ENCODE measurements around the gene ENTREP1. TPM values are rescaled to one million over a fixed set of nuclear protein-coding genes. Genes with fewer than 3 reads are reported as not detected.

ENTREP1 gene
- total and polyA plus RNA-seq, 2 donors (not counting 1 experiment from before 2014, with no cell fraction given) = 0.06 TPM; not detected in 1

GRCh38 chr9:69427286-69427685 lies 102.3 kb downstream of the ENTREP1 start:
- no peak for DNase-seq (ENCODE audit: low read depth in 2 of 2)

GRCh38 chr9:69428017-69428785 lies 103.2 kb downstream of the ENTREP1 start:
- H3K9ac ChIP-seq (ENCODE audit: insufficient read depth, low read length) = no peak overlapping the region
- no peak overlapping the region for H3K27ac ChIP-seq (ENCODE audit: insufficient read depth, low read length)
- no peak for DNase-seq (ENCODE audit: low read depth in 2 of 2)
- no peaks in the 10 kb centered on the region for H3K27me3 ChIP-seq (ENCODE audit: control insufficient read depth, insufficient read depth, low read length)
- H3K4me1 ChIP-seq (ENCODE audit: control insufficient read depth, extremely low read depth, insufficient read depth, low read length) = no peaks in the 10 kb centered on the region
- H3K4me3 ChIP-seq (replicated peaks in 1 of 4; ENCODE audit: control extremely low read depth in 1 of 4, insufficient read depth in 1 of 4, low read depth in 3 of 4, low read length in 4 of 4) = no peak overlapping the region
- no peaks in the 10 kb centered on the region for H4K20me1 ChIP-seq (ENCODE audit: control insufficient read depth, extremely low read depth, insufficient read depth, low read length)
- no peaks in the 10 kb centered on the region for H3K9me3 ChIP-seq (ENCODE audit: control insufficient read depth, insufficient read depth, low read depth, low read length)
- H3K79me2 ChIP-seq (ENCODE audit: control insufficient read depth, insufficient read depth, low read length) = no peaks in the 10 kb centered on the region
- H2AFZ ChIP-seq (ENCODE audit: low read length) = no peak overlapping the region
- no peaks in the 10 kb centered on the region for H3K36me3 ChIP-seq (ENCODE audit: control insufficient read depth, insufficient read depth, low read length)
- no peak overlapping the region for H3K4me2 ChIP-seq (ENCODE audit: extremely low read depth, insufficient read depth, low read length)
- no peak for TF ChIP-seq CTCF (conservative IDR thresholded peaks at IDR 0.05 in 1 of 2, IDR thresholded peaks at IDR 0.05 in 1 of 2; ENCODE audit: low read depth in 1 of 2, low read length in 2 of 2)

More at GRCh38 chr9:69427286-69427685, 102.3 kb downstream of the ENTREP1 start:
- Histone ChIP-seq H3K4me3 (replicated peaks in 1 of 4; ENCODE audit: control extremely low read depth in 1 of 4, insufficient read depth in 1 of 4, low read depth in 3 of 4, low read length in 4 of 4) (no peak overlapping the region), H3K36me3 (ENCODE audit: control insufficient read depth, insufficient read depth, low read length) (no peaks in the 10 kb centered on the region), H3K4me2 (ENCODE audit: extremely low read depth, insufficient read depth, low read length) (no peak overlapping the region), H3K79me2 (ENCODE audit: control insufficient read depth, insufficient read depth, low read length) (no peaks in the 10 kb centered on the region), H3K27ac (ENCODE audit: insufficient read depth, low read length) (no peak overlapping the region), H3K9ac (ENCODE audit: insufficient read depth, low read length) (no peak overlapping the region), H3K9me3 (ENCODE audit: control insufficient read depth, insufficient read depth, low read depth, low read length) (no peaks in the 10 kb centered on the region), H2AFZ (ENCODE audit: low read length) (no peak overlapping the region), H4K20me1 (ENCODE audit: control insufficient read depth, extremely low read depth, insufficient read depth, low read length) (no peaks in the 10 kb centered on the region), H3K4me1 (ENCODE audit: control insufficient read depth, extremely low read depth, insufficient read depth, low read length) (no peaks in the 10 kb centered on the region), H3K27me3 (ENCODE audit: control insufficient read depth, insufficient read depth, low read length) (no peaks in the 10 kb centered on the region)
- TF ChIP-seq EZH2 (IDR thresholded peaks at IDR 0.05; ENCODE audit: low read length, missing control alignments) (no peak), CTCF (conservative IDR thresholded peaks at IDR 0.05 in 1 of 2, IDR thresholded peaks at IDR 0.05 in 1 of 2; ENCODE audit: low read depth in 1 of 2, low read length in 2 of 2) (no peak)

- no peaks in the 10 kb centered on the region for H3K4me1 ChIP-seq (ENCODE audit: control insufficient read depth, extremely low read depth, insufficient read depth, low read length)
- no peak overlapping the region for H2AFZ ChIP-seq (ENCODE audit: low read length)
- H4K20me1 ChIP-seq (ENCODE audit: control insufficient read depth, extremely low read depth, insufficient read depth, low read length) = no peaks in the 10 kb centered on the region
- no peak for DNase-seq (ENCODE audit: low read depth in 2 of 2)
- no peak overlapping the region for H3K4me3 ChIP-seq (replicated peaks in 1 of 4; ENCODE audit: control extremely low read depth in 1 of 4, insufficient read depth in 1 of 4, low read depth in 3 of 4, low read length in 4 of 4)
- H3K79me2 ChIP-seq (ENCODE audit: control insufficient read depth, insufficient read depth, low read length) = no peaks in the 10 kb centered on the region
- H3K27me3 ChIP-seq (ENCODE audit: control insufficient read depth, insufficient read depth, low read length) = no peaks in the 10 kb centered on the region
- H3K27ac ChIP-seq (ENCODE audit: insufficient read depth, low read length) = no peak overlapping the region
- H3K4me2 ChIP-seq (ENCODE audit: extremely low read depth, insufficient read depth, low read length) = no peak overlapping the region
- TF ChIP-seq CTCF (conservative IDR thresholded peaks at IDR 0.05 in 1 of 2, IDR thresholded peaks at IDR 0.05 in 1 of 2; ENCODE audit: low read depth in 1 of 2, low read length in 2 of 2) (no peak), EZH2 (IDR thresholded peaks at IDR 0.05; ENCODE audit: low read length, missing control alignments) (no peak)
- H3K36me3 ChIP-seq (ENCODE audit: control insufficient read depth, insufficient read depth, low read length) = no peaks in the 10 kb centered on the region
- H3K9me3 ChIP-seq (ENCODE audit: control insufficient read depth, insufficient read depth, low read depth, low read length) = no peaks in the 10 kb centered on the region
- no peak overlapping the region for H3K9ac ChIP-seq (ENCODE audit: insufficient read depth, low read length)
Observed at GRCh38 chr9:69429281-69429680, 104.3 kb downstream of the ENTREP1 start.

All from fibroblast of lung (primary cell).